Liver (tissue), 9 donors: ENCODE results near the gene LRMDA. TPM values are rescaled to one million over a fixed set of nuclear protein-coding genes. Genes with fewer than 3 reads are reported as not detected.

Experiments
- DNase-seq: peaks from one replicate; pipeline ENCODE4 v3.0.0-alpha.2; 2017; ENCODE audit warnings: low spot score
- H3K27ac ChIP-seq, 2 donors: one replicate each; pipeline ENCODE4 v1.7.0; 2013; ENCODE audit warnings: inconsistent platforms in 2 of 2, low read length in 2 of 2, control low read depth in 1 of 2, low read depth in 1 of 2, mild to moderate bottlenecking in 1 of 2
- H3K27me3 ChIP-seq, 4 donors: one replicate each; pipeline versions ENCODE4 v1.6.1 to v1.7.0; 2013; ENCODE audit warnings: low read length in 3 of 4, inconsistent platforms in 1 of 4, mild to moderate bottlenecking in 1 of 4, moderate library complexity in 1 of 4; ENCODE audit not compliant: control insufficient read depth in 4 of 4, insufficient read depth in 4 of 4
- H3K36me3 ChIP-seq, 4 donors: one replicate each; pipeline versions ENCODE4 v1.6.1 to v1.7.0; 2013; ENCODE audit warnings: low read length in 3 of 4, mild to moderate bottlenecking in 3 of 4, low read depth in 1 of 4, moderate library complexity in 1 of 4; ENCODE audit not compliant: control insufficient read depth in 4 of 4, insufficient read depth in 3 of 4
- H3K4me1 ChIP-seq, 4 donors: one replicate each; pipeline versions ENCODE4 v1.6.1 to v1.7.0; 2013; ENCODE audit warnings: low read length in 3 of 4, mild to moderate bottlenecking in 3 of 4, moderate library complexity in 1 of 4; ENCODE audit not compliant: control insufficient read depth in 4 of 4, insufficient read depth in 4 of 4
- H3K4me3 ChIP-seq, 3 donors: one replicate each; pipeline versions ENCODE4 v1.6.1 to v1.7.0; 2013; ENCODE audit warnings: low read length in 3 of 3, control low read depth in 1 of 3, low read depth in 1 of 3, mild to moderate bottlenecking in 1 of 3
- H3K9ac ChIP-seq, 2 donors: one replicate each; pipeline ENCODE4 v1.7.0; 2013; ENCODE audit warnings: low read length in 2 of 2, mild to moderate bottlenecking in 2 of 2, moderate library complexity in 2 of 2, control low read depth in 1 of 2, low read depth in 1 of 2
- H3K9me3 ChIP-seq, 4 donors: one replicate each; pipeline versions ENCODE4 v1.6.1 to v1.7.0; 2013; ENCODE audit warnings: low read length in 3 of 4; ENCODE audit not compliant: control insufficient read depth in 4 of 4
- EGR1 ChIP-seq, 2 donors: IDR thresholded peaks; 2 replicates each; pipeline ENCODE4 v1.6.1; 2016 to 2018; ENCODE audit warnings: antibody characterized with exemption in 2 of 2, low read depth in 2 of 2
- FOXA1 ChIP-seq: IDR thresholded peaks from 2 replicates; pipeline ENCODE4 v1.6.1; 2016; ENCODE audit warnings: antibody characterized with exemption
- FOXA2 ChIP-seq: IDR thresholded peaks from 2 replicates; pipeline ENCODE4 v1.6.1; 2016; ENCODE audit warnings: antibody characterized with exemption
- GABPA ChIP-seq, 2 donors: IDR thresholded peaks in 1 of 2; conservative IDR thresholded peaks in 1 of 2; 2 replicates each; pipeline ENCODE4 v1.6.1; 2016; ENCODE audit warnings: antibody characterized with exemption in 2 of 2, mild to moderate bottlenecking in 1 of 2, moderate library complexity in 1 of 2
- HNF4A ChIP-seq, 2 donors: conservative IDR thresholded peaks; 2 replicates each; pipeline ENCODE4 v1.6.1; 2016; ENCODE audit warnings: antibody characterized with exemption in 2 of 2, mild to moderate bottlenecking in 2 of 2
- HNF4G ChIP-seq: IDR thresholded peaks from 2 replicates; pipeline ENCODE4 v1.6.1; 2016; ENCODE audit warnings: antibody characterized with exemption
- JUND ChIP-seq, 2 donors: IDR thresholded peaks; 2 replicates each; pipeline ENCODE4 v1.6.1; 2016; ENCODE audit warnings: antibody characterized with exemption in 2 of 2
- NR2F2 ChIP-seq: IDR thresholded peaks from 2 replicates; pipeline ENCODE4 v1.6.1; 2016; ENCODE audit warnings: antibody characterized with exemption
- RAD21 ChIP-seq, 2 donors: IDR thresholded peaks; 2 replicates each; pipeline ENCODE4 v1.6.1; 2016; ENCODE audit warnings: antibody characterized with exemption in 2 of 2, mild to moderate bottlenecking in 2 of 2
- RXRA ChIP-seq, 2 donors: IDR thresholded peaks; 2 replicates each; pipeline ENCODE4 v1.6.1; 2017 to 2018; ENCODE audit warnings: antibody characterized with exemption in 2 of 2, mild to moderate bottlenecking in 1 of 2
- SP1 ChIP-seq: IDR thresholded peaks from 2 replicates; pipeline ENCODE4 v1.6.1; 2018; ENCODE audit warnings: antibody characterized with exemption, mild to moderate bottlenecking
- TAF1 ChIP-seq: conservative IDR thresholded peaks from 2 replicates; pipeline ENCODE4 v1.6.1; 2016; ENCODE audit warnings: antibody characterized with exemption, mild to moderate bottlenecking
- YY1 ChIP-seq: IDR thresholded peaks from 2 replicates; pipeline ENCODE4 v1.6.1; 2016; ENCODE audit warnings: antibody characterized with exemption, mild to moderate bottlenecking
- WGBS: extraction: QIAGEN DNeasy Blood & Tissue Kit; methylation state at CpG from one replicate; pipeline ENCODE4 v1.1.7; 2013; 5-methylcytosine and 5-hydroxymethylcytosine counted together
- polyA plus RNA-seq, 2 donors: library from polyadenylated mRNA; stranded (reverse) in 1 of 2; unstranded in 1 of 2; fragments of 200-250 nt in 1 of 2; fragments of >200 nt in 1 of 2; fragmentation: Nextera tagmentation in 1 of 2; extraction: Ambion mirVana in 1 of 2; gene quantifications; one replicate each; pipeline versions ENCODE4 v1.2.1 to v1.2.3, GENCODE V29; 2013 to 2015
- total RNA-seq, 2 donors: library from RNA; depleted of rRNA; stranded (reverse); fragments of >200 nt; gene quantifications; one replicate each; pipeline ENCODE4 v1.2.3, GENCODE V29; 2014
- TF ChIP-seq, protein P1 (sequence below): IDR thresholded peaks from 2 replicates; pipeline ENCODE4 v1.6.1; 2016; ENCODE audit warnings: antibody characterized with exemption
- TF ChIP-seq, protein P2 (sequence below): fragments of 150-350 bp; IDR thresholded peaks from 2 replicates; pipeline ENCODE4 v1.5.1; 2017; ENCODE audit warnings: improper control_type of control experiment, low read depth, low read length; ENCODE audit not compliant: missing input control
- TF ChIP-seq, protein P3 (sequence below): IDR thresholded peaks from 2 replicates; pipeline ENCODE4 v1.6.1; 2016; ENCODE audit warnings: antibody characterized with exemption
- TF ChIP-seq, protein P4 (sequence below): IDR thresholded peaks from 2 replicates; pipeline ENCODE4 v1.6.1; 2016; ENCODE audit warnings: antibody characterized with exemption
- TF ChIP-seq, protein P5 (sequence below): IDR thresholded peaks from 2 replicates; pipeline ENCODE4 v1.6.1; 2016; ENCODE audit warnings: antibody characterized with exemption, mild to moderate bottlenecking
- donor health status: healthy.
- donor health status: healthy.
- donor health status: healthy.
- donor health status: healthy.
- donor health status: healthy.

LRMDA gene
- total and polyA plus RNA-seq, 4 donors: 7.9 to 15.8 (median 11.3) TPM

DNA sequence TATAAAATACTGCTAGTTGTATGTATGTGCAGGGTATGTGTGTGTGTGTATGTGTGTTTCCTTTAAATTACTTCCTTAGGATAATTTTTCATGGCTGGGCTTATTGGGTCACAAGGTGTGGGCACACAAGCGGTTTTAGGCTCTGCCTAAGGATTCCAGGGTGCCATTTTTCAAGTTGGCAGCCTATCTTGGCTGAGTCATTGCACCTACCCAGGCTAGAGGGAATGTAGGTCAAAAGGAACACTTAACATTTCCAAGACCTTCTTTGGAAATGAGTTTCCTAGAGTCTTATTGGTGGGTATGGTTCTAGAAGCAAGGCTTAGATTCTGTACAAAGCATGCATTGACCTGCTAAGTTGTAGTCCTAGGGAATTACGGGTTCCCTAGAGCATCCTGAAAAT is 642.1 kb downstream of the LRMDA start:
- H3K27ac ChIP-seq: no peak overlapping the region
- H3K36me3 ChIP-seq: no peaks in the 10 kb centered on the region
- H3K9me3 ChIP-seq: no peaks in the 10 kb centered on the region
- WGBS: 94% methylated on average over 2 of the region's 2 CpGs
- no peaks in the 10 kb centered on the region for H3K27me3 ChIP-seq
- no peak for TF ChIP-seq FOXA1
- TF ChIP-seq FOXA2: no peak
- TF ChIP-seq, protein P1, sequence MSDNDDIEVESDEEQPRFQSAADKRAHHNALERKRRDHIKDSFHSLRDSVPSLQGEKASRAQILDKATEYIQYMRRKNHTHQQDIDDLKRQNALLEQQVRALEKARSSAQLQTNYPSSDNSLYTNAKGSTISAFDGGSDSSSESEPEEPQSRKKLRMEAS: no peak
- no peak for TF ChIP-seq SP1
- TF ChIP-seq RXRA (IDR thresholded peaks at IDR 0.05): no peak
- TF ChIP-seq GABPA (IDR thresholded peaks at IDR 0.05 in 1 of 2, conservative IDR thresholded peaks at IDR 0.05 in 1 of 2): no peak
- TF ChIP-seq NR2F2: no peak
- TF ChIP-seq, protein P2, sequence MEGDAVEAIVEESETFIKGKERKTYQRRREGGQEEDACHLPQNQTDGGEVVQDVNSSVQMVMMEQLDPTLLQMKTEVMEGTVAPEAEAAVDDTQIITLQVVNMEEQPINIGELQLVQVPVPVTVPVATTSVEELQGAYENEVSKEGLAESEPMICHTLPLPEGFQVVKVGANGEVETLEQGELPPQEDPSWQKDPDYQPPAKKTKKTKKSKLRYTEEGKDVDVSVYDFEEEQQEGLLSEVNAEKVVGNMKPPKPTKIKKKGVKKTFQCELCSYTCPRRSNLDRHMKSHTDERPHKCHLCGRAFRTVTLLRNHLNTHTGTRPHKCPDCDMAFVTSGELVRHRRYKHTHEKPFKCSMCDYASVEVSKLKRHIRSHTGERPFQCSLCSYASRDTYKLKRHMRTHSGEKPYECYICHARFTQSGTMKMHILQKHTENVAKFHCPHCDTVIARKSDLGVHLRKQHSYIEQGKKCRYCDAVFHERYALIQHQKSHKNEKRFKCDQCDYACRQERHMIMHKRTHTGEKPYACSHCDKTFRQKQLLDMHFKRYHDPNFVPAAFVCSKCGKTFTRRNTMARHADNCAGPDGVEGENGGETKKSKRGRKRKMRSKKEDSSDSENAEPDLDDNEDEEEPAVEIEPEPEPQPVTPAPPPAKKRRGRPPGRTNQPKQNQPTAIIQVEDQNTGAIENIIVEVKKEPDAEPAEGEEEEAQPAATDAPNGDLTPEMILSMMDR: no peak
- TF ChIP-seq JUND (IDR thresholded peaks at IDR 0.05): no peak
- TF ChIP-seq, protein P3, sequence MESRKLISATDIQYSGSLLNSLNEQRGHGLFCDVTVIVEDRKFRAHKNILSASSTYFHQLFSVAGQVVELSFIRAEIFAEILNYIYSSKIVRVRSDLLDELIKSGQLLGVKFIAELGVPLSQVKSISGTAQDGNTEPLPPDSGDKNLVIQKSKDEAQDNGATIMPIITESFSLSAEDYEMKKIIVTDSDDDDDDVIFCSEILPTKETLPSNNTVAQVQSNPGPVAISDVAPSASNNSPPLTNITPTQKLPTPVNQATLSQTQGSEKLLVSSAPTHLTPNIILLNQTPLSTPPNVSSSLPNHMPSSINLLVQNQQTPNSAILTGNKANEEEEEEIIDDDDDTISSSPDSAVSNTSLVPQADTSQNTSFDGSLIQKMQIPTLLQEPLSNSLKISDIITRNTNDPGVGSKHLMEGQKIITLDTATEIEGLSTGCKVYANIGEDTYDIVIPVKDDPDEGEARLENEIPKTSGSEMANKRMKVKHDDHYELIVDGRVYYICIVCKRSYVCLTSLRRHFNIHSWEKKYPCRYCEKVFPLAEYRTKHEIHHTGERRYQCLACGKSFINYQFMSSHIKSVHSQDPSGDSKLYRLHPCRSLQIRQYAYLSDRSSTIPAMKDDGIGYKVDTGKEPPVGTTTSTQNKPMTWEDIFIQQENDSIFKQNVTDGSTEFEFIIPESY: no peak
- no peak for TF ChIP-seq YY1
- TF ChIP-seq EGR1 (IDR thresholded peaks at IDR 0.05; ENCODE audit: low read depth in 2 of 2): no peak
- TF ChIP-seq, protein P4, sequence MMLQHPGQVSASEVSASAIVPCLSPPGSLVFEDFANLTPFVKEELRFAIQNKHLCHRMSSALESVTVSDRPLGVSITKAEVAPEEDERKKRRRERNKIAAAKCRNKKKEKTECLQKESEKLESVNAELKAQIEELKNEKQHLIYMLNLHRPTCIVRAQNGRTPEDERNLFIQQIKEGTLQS: no peak
- TF ChIP-seq TAF1: no peak
- no peak for TF ChIP-seq RAD21 (IDR thresholded peaks at IDR 0.05)
- no peak for TF ChIP-seq HNF4G
- TF ChIP-seq, protein P5, sequence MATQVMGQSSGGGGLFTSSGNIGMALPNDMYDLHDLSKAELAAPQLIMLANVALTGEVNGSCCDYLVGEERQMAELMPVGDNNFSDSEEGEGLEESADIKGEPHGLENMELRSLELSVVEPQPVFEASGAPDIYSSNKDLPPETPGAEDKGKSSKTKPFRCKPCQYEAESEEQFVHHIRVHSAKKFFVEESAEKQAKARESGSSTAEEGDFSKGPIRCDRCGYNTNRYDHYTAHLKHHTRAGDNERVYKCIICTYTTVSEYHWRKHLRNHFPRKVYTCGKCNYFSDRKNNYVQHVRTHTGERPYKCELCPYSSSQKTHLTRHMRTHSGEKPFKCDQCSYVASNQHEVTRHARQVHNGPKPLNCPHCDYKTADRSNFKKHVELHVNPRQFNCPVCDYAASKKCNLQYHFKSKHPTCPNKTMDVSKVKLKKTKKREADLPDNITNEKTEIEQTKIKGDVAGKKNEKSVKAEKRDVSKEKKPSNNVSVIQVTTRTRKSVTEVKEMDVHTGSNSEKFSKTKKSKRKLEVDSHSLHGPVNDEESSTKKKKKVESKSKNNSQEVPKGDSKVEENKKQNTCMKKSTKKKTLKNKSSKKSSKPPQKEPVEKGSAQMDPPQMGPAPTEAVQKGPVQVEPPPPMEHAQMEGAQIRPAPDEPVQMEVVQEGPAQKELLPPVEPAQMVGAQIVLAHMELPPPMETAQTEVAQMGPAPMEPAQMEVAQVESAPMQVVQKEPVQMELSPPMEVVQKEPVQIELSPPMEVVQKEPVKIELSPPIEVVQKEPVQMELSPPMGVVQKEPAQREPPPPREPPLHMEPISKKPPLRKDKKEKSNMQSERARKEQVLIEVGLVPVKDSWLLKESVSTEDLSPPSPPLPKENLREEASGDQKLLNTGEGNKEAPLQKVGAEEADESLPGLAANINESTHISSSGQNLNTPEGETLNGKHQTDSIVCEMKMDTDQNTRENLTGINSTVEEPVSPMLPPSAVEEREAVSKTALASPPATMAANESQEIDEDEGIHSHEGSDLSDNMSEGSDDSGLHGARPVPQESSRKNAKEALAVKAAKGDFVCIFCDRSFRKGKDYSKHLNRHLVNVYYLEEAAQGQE: no peak
- no peak for TF ChIP-seq HNF4A (conservative IDR thresholded peaks at IDR 0.05)
- no peaks in the 10 kb centered on the region for H3K4me1 ChIP-seq
- DNase-seq: no peak
- no peak overlapping the region for H3K9ac ChIP-seq
- no peak overlapping the region for H3K4me3 ChIP-seq
